ENCODE results near the gene LAMA4. TPM values are rescaled to one million over a fixed set of nuclear protein-coding genes. Genes with fewer than 3 reads are reported as not detected.
A peak's percentile ranks its signal among the peaks of the same experiment; 100 is the strongest.
"Not testable (repeated sequence)": the region's sequence is repeated elsewhere in the genome, so short reads cannot be mapped to it uniquely, and the experiment has no call there.

Gene LAMA4
- total RNA-seq, 1 donor from 2014 or later, result 840 TPM

DNA sequence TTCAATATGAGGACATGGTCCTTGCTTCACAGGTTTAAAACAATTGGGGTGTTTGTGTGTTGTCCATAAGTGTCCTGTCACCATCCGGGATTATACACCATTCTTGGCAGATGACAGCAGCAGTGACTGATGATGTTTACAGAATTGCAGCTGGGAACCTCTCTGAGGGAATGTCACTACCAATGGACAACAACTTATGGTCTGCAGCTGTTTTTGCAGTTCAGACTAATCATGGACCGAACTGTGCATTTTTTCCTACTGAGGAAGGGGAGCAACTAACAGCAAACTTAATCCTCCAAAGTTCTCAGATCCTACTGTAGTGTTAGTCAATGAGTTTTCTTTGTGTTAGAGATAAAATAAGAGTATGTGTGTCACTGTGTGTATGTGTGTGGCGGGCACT, 140.9 kb downstream of the LAMA4 start:
- DNase-seq (ENCODE audit: extremely low read depth, low read depth, low spot score), result no peak

DNA sequence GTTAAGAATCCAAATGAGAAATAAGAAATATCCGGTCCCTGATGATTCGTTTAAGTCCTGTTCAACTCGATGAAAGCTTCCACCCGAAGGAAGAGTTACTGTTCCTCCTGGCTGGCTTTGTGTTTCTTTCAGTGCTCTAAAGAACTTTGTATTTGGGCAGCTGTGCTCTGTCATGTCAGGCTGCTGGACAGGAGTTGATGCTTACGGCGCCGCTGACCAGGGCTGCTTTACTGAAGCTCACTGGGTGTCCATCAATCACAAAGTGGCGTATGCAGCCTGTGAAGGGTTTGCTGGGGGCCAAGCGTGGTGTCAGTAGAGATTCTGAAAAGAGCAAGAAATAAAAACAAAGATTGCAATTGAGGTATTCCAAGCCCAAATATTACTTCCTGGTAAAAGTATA, 145.1 kb downstream of the LAMA4 start:
- no peak for DNase-seq (ENCODE audit: extremely low read depth, low read depth, low spot score)

DNA sequence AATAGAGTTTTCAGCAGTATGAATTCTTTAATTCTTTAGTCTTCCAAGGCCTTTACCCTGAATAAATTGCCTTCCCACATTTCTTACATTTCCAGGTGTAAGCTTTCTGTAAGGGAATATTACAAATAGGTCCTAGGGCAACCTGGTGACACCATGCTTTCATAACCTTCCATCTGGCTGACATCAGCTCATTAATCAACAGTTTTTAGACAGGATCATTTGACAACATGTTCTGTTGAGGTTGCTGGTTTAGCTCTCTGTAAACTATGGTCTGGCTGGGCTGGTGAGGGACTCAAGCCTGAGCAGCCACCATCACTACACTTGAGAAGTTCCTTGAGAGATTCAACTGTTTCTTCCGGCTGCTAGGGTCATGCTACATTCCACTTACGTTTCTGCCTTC, 147.8 kb downstream of the LAMA4 start:
- no peak for DNase-seq (ENCODE audit: extremely low read depth, low read depth, low spot score)

DNA sequence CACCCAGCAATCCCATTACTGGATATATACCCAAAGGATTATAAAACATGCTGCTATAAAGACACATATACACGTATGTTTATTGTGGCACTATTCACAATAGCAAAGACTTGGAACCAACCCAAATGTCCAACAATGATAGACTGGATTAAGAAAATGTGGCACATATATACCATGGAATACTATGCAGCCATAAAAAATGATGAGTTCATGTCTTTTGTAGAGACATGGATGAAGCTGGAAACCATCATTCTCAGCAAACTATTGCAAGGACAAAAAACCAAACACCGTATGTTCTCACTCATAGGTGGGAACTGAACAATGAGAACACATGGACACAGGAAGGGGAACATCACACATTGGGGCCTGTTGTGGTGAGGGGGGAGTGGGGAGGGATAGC, 148.3 kb downstream of the LAMA4 start:
- DNase-seq (ENCODE audit: extremely low read depth, low read depth, low spot score), result not testable (repeated sequence)

DNA sequence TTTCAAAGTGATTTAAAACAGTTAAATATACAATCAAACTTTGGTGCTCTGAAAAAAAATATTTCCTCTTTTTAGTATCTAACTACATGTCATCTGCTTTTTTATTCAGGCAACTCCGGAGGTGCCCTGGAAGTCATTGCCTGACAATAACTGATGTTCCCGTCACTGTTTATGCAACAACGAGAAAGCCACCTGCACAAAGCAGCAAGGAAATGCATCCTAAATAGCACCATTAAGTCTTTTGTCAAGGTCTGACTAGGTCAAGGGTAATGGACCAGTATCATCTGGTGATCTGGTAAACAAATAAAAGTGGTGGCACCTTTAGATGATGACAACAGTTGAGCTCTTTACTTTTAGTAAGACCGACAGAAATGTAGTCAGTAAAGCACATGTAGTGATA, 153.8 kb downstream of the LAMA4 start:
- peak; percentile 16 for DNase-seq (ENCODE audit: extremely low read depth, low read depth, low spot score)

DNA sequence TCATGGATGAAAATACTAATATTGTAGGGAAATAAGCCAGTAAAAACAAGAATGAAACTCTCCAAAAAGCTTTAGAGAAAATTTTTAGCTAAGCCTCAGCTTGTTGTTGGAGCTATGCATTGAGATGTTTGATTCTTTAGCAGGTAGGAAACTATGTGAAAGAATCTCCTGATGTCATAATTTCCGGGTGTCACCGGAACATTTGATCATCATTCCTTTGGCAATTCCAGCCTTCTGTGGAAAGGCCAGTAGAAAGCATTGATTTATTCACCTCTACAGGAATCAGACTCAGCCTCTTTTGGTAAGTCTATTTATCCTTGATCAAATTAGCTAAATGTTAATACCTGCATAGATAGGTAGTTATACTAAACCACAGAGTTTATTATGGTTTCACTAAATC, 157.5 kb downstream of the LAMA4 start:
- DNase-seq (ENCODE audit: extremely low read depth, low read depth, low spot score), result no peak

DNA sequence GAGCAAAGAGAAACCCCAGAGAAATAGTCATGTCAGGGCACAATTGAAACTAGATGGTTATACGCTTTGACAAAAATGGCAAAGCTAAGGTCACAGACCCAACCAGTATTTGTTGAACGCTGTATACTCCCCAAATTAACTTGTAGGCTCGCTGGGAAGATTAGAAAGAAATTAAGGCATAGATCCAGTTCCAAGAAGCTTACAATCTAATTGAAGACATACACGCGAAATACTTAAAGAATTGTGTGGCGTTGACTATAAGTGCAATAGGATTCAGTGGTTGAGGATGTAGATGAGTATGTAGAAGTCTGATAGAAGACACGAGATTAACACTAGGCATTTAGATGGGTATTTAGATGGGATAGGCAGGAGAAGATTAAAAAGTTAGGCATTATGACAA, 166.5 kb downstream of the LAMA4 start:
- DNase-seq (ENCODE audit: extremely low read depth, low read depth, low spot score), result no peak

DNA sequence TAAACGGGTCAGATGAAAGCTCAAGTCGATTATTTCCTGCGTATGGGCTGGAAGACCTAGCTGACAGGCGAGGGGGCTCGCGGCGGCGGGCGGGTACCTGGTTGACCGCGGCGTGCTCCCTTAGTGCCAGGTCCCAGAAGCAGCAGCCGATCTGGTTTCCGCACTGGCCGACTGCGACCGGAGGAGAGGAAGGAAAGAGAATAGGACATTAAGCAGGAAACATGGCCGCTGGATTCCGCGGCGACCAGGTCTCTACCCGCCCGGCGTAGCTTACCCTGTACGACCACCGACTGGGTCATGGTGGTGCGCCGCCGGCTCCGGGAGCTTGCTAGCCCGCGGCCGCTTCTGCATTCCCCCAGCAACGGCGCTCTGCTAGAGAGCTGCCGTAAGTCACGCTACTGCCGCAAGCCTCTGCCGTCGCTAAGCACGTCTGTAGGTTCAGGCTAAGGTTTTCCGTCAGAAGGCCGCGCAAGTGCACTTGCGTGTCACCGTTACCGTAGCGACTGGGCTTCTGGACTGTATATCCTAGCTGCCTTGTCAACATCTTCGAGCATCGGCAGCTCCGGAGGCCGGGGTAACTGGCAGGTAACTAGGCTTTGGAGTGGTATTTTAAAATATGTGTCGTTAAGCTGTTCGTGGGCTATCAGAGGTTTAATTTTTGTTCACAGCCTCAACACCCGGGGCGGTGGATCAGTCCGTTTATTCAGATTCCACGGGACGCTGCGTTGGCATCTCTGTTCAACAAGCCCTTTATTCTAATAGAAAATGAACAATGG, 167.0 kb downstream of the LAMA4 start, which contains the start of the genes FAM229B and TUBE1:
TSS of gene FAM229B (plus strand) at position 456 of the 776 bp plus-strand sequence. CDS start 11,693 bp downstream, outside the sequence.
TSS of gene TUBE1 (minus strand) at position 347 of the 776 bp plus-strand sequence. CDS start at position 299, 48 bp downstream.
- DNase-seq (ENCODE audit: extremely low read depth, low read depth, low spot score), result peak; percentile 86

DNA sequence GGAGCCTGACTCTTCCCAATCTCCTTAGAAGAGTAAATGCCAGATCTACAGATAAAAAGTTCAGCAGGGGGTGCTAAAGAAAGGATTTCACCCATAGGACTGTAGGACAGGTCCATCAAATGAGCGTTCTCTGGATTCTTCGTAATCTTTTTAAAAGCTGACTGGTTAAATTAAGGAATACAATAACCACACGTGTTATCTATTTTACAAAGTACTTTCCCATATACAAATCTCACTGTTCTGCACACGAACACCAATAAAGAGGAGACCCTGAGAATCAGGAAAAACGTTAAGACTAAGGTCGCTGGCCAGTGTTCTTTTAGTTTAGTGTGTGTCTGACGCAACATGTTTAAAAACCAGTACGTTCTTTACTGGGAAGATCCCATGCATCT, 167.6 kb downstream of the LAMA4 start:
- DNase-seq (ENCODE audit: extremely low read depth, low read depth, low spot score), result peak; percentile 20

DNA sequence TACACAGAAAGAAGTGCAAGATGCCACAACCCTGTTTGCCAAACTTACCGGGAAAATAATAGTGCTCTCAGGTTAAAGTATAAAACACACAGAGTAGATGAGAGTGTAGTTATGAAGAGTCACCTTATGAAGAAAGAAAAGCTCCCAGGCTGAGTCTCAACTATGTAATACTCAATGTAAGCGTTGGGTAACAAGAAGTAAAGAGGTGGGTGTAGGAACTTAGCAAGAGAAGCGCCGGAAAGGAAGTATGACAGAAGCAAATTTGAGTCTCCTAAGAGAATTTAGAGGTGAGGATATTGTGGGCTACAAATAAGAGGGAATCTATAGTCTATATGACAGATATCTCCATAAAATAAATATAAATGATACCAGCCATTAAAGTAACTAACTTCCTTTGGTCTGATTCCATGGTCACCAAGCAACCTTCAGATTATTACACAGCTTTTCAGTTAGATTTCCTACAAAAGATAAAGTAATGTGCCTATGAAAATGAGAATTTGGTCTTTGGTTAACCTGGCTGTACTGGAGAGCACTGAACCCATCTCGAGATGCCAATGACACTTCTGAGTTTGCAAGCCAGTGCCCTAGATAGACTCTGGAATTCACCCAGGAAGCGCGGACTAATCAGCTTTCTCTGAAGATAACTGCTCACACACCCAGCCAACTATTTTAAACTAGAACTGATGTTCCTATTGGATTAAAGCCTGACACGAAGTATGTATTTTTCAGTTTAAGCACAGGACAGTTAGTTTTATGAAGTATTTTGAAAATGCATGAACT, 168.9 kb downstream of the LAMA4 start:
- DNase-seq (ENCODE audit: extremely low read depth, low read depth, low spot score), result no peak

DNA sequence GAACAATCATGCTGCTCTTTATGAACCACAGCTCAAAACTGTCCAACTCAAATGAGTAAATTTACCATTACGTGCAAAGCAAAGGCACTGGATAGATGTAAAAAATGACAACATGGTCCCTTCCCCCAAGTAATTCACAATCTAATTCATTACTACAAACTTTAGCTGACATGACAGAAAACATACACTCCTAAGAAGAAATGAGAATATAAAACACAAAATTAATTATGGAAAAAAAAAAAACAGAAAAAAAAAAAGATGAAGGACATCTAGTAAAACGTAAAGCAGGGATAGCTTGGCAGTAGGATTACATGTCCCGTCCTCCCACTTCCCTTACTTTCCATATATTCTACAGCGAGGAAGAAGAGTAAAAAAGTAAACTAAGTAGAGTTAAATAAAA, 172.8 kb downstream of the LAMA4 start:
- no peak for DNase-seq (ENCODE audit: extremely low read depth, low read depth, low spot score)

DNA sequence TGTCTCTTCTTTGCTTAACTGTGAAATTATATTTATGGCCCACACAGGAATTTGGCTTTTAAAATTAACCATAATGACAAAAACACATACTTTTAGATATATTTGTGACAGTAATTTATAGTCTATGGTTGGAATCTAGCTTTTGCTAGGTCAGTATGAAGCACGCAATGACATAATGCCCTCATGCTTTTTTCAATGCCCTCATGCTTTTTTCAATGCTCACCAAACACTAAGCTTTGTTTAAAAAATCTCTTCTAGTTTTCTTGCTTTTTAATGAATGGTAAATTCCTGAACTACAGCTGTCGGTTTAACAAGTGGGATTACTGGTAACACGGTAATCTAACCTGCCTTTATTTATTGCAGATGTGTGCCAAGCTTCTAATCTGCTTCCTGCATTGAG, 187.8 kb downstream of the LAMA4 start:
- DNase-seq (ENCODE audit: extremely low read depth, low read depth, low spot score), result no peak

DNA sequence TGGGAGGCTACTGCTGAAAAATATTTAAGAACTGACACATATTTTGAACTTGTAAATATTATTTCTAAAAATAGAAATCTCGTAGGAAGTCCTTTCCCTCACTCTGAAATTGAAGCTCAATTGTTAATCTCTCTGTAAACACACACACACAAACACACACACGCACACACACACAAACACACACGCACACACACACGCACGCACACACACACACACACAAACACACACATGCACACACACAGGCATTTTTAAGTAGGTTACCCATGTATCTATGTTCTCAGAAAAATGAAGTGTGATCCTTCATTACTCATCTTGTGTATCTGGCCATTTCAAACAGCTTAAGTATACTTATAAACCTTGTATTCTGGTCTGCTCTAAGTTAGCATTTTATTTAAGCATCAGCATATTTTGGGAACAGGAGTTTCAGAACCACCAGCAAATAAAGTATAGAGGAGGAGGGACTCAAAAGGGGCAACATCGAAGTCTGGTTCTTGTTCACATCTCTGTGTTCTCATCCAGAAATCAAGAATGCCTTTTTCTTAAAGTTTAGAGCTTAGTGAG, 188.9 kb downstream of the LAMA4 start:
- DNase-seq (ENCODE audit: extremely low read depth, low read depth, low spot score), result no peak

DNA sequence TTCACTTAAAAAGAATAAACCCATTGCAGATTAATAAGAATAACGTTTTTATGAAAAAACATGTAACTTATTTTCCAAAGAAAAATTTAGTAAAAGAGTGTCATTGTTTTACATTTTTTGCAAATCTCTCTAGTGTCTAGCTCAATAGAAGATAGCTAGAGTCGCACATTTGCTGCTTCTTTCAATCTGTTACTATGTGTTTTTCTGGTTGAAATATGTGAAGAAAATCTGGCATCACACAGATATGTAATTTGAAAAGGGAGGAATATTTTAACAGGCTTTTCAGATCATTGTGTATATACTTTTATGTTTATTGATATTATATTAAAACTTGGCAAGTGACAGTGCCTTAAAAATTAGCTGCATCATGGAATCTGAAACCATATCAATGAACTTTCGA, 191.4 kb downstream of the LAMA4 start:
- no peak for DNase-seq (ENCODE audit: extremely low read depth, low read depth, low spot score)

DNA sequence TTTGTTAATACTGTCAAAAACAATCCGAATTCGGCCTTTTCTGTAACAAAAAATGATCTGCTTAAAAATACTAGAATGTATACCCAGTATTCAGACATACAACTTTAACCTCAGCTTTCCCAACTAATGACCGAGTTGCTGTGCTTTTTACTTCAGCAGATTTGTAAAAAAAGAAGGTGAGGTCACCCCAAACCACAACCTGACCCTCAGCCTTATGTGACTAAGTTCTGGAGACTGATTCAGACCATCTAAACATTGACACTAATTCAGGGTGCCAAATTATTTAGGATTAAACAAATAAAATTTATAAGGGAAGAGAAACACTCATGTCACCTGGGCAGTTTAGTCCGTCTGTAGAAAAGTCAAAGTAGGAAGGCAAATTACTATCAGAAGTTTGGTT, 192.8 kb downstream of the LAMA4 start:
- DNase-seq (ENCODE audit: extremely low read depth, low read depth, low spot score), result no peak

Other genes starting within 250 kb of the LAMA4 start
- not detected in 2 replicates for gene CCN6, start 200.5 kb downstream of the LAMA4 start, total RNA-seq
- gene TUBE1, start 167.1 kb downstream of the LAMA4 start, total RNA-seq, result 9.1 and 13.2 TPM in 2 replicates
- 6.2 and 29.2 TPM in 2 replicates for gene FAM229B, start 167.0 kb downstream of the LAMA4 start, total RNA-seq
- not detected in 2 replicates for gene RFPL4B, start 92.8 kb upstream of the LAMA4 start, total RNA-seq